ENCODE measurements around the gene VSTM2L.

Gene VSTM2L

DNA sequence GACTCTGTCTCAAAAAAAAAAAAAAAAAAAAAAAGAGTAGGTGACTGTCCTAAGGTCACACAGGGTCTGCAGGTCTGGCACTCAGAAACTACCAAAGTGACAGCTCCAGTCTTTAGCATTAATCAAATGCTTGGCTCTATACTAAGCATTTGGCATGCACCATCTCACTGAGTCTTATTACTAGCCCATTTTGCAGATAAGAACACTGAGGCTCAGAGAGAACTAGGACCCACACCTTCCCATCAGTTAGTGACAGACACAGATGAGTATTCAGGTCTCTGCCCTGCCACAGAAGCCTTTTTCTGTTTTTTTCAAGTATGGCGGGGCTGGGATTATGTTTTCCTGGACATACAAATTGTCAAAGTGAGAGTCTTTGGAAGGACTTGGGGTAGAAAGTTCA is 23.1 kb upstream of the VSTM2L start:
- no peak for DNase-seq

DNA sequence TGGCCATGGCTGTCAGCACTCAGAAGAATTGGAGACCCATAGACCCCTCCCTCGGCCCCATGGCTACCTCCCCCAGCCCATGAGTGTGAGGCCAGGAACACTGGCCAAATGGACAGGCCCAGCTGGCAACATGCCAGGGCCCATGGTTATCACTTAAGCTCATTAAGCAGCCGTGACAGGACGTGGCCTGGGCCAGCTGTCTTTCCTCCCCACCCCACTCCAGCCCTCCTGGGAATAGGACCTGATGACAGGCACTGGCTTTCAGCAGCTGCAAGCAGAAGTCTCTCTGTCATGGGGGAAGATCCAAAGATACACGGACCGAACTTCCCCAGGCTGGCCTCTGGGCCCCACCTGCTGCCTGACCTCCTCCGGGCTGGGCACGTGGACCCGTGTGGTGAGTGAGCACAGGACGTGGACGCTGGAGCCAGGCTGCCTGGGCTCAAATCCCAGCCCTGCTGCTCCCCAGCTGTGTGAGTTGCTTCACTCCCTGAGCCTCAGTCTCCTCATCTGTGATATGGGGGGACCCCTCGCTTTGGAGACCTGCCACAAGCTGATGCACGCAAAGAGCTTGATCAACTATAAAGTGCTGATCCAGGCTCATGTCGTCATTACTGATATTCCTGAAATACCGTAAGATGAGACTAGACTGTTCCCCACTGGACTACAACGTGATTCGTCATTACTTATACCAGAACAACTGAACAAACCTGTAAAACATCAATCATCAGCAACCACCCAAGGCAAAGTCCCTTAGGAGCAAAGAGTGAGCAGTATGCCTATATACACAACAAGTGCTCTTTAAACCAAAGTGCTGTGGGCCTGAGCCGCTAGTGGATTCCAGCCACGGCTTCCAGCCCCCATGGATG is 22.0 kb upstream of the VSTM2L start:
- no peak for DNase-seq

DNA sequence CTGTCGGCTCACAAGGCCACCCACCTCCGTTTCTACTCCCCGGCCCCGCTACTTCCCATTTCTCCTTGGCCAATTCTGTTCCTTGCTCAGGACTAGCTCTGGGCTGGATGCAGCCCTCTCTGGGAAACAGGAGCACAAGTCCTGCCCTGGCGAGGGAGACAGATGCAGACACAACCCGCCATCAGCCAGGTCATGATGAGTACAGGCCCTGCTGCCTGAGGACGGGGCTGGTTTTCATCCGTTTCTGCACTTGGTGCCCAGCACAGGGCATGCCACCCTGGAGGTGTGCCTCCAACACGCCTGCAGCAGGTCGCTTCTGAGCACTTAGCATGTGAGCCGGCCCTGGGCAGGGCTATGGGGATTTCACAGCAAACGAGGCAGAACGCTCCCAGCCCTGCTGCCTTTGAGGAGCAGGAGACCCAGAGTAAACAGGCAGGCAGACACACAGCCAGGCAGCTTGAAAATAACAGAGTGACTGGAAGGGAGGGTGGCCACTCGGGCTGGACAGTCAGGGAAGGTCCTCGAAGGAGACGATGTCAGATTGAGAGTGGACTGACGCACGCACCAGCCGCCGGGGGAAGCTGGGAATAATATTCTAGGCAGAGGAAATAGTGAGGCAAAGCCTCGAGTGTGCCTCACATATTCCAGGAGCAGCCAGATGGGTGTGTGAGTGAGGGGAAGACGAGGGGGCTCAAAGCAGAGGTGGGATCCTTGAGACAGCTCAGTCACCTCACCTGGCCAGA is 21.2 kb upstream of the VSTM2L start:
- no peak for DNase-seq

DNA sequence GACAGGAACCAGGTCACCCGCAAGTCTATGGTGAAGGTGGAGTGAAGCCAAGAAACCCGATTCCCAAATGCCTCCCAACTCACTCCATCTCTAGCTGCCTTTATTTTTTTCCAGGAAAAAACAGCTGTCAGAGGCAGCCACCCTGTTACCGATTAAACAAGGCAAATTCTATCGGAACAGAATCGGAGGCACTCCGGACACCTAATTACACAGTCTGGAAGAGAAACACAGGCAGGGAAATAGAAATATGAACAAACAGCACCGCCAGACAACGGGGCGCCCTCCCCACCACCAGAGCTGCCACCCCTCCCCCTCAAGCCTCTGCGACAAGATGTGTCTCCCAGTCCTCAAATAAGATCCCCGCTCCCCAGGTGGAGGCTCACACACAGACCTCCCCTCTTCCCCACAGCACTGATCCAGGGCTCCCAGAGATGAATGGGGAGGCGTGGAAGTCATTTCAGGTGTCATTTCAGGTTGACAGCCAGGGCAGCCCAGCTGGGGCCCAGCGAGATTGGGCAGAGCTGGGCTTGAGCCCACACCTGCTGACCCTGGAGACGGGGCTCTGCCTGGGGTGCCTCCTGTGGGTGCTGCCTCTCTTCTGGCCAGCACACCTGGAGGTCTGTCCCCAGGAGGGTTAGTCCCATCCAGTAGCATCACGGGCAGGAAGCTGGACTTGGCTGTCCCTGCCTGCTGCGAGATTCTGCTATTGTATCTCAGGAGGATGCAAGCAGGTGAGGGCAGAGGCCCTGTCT is 19.8 kb upstream of the VSTM2L start:
- no peak for DNase-seq

DNA sequence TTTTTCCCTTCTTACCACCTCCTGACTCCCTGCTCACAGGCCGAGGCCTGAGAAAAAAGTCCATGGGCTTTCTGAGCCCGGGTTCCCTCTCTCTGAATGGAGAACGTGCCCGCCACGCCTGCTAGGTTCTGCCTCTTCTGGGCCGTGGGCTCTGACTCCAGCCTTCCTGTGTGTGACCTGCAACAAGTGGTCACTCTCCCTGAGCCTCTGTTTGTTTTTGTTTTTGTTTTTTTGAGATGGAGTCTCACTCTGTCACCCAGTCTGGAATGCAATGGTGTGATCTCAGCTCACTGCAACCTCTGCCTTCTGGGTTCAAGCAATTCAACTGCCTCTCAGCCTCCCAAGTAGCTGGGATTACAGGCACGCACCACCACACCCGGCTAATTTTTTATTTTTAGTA is 17.9 kb upstream of the VSTM2L start:
- DNase-seq = no peak

DNA sequence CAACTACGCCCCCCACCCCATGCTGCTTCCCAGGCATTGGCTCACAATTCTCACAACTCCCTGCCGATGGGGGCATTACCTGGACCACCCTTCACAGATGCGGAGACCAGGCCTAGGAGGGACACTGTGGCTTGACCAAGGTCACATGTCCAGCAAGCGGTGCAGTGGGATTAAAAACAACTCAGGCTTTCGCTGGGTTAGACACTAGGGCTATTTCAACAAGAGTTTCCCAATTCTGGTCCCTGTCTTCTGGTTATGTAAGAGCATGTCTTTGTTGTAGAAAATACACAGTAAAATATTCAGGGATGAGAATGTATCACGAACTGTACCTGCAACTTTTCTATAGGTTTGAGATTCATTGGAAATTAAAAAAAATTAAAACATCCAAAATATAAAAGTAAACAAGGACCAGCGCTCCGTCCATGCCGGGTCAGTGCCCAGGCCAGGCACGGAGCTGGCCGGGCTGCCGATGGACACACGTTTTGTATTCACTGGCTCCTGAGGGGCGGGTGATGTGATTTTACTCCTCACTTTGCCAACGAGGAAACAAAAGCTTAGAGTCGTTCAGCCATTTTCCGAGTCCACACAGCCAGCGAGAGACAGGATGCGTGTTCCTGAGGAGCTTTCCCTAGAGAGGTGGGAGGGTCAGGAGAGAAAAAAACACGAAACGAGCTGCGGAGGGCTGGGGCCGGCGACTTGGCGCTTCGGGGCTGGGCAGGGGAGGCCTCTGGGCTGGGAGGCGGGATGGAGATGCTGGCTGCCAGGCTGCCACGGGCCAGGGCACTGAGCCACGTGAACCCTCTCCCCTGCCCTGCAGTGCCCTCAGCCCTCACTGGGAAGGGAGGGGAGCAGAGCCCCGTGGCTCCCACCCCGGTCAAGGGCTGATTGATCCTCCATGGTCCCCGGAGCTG is 17.1 kb upstream of the VSTM2L start:
- DNase-seq = no peak

DNA sequence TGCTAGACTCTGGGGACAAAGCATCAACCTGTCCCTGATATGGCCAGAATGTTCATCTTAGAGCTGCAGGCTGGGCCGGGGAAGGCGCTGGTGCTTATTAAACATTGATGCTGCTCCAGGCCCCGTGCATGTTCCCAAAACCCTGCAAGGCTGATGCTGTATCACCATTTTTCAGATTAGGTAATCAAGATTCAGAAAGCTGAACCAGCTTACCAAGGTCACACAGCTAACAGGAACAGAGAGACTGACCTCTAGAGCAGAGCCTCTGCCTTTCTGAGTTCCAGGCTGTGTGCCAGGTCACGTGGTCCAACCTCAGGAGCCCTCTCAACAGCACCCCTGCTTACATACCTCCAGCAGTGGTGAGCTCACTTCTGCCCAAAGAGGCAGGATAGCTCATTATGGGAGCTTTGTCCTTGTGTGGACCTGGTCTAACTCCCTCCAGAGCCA is 16.1 kb upstream of the VSTM2L start:
- no peak for DNase-seq

DNA sequence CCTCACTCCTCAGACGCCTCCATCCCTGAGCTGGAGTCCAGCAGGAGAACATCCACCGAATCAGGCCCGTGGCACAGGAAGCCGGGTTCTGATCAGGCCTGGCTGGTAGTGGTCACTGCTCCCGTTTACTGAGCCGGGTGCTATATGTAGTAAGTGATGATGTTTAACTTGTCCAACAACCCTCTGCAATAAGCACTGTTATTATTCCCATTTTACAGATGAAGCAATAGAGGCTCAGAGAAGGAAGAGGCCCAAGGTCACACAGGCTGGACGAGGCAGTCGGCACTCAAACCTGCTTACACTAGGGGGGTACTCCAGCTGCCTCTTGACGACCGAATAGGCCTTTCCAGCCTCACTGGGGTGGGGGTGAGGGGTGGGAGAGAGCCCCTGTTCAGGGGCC is 14.3 kb upstream of the VSTM2L start:
- DNase-seq = no peak

DNA sequence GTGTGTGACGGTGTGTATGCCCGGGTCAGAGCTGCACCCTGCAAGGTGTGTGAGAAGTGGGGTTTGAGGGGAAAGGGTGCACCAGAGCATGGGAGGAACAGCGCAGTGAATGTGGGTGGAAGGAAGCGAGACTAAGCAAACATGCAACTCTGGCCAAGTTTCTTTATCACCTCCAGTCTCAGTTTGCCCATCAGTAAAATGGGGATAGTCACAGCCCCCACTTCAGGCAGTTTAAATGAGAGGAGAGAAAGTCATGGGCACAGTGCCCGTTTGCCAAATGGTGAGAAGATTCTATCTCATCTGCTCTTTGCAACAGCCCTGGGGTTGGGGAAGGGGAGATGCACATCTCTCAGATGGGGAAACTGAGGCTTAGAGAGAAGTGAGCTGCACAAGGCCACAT is 12.8 kb upstream of the VSTM2L start:
- no peak for DNase-seq

DNA sequence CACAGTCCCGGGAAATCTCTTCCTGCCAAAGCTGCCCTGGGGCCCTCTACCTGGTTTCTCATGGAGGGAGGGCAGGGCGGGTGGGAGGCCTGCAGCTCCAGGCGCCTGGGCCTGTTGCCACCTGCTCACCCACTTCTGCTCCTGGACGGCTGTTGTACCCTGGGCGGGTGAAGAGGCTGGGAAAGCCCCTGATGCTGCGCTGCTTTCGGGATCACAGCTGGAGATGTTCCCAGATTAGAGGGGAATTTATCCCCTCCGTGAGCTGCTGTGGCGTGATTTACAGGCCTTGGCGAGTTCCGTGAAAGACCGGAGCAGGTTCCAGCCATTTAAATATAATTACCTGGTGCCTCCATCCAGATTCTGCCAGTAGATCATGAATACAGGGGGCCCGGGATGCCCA is 12.3 kb upstream of the VSTM2L start:
- no peak for DNase-seq

DNA sequence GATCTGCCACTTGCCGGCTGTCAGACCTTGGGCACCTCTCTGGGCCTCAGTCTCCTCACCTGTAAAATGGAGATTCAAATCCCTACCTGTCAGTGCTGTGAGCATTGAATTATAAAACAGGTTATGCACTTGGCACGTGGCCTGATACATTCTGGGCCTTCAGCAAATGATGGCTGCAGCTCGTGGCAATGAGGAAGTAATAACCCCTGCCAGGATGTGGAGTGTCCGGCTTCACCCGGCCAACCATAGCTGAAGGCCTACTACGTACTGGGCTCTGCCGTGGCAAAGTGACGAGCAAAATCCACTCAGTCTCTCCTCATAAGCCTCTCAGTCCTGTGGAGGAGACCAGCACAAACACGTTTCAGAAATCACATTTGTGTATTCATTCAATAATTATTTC is 10.9 kb upstream of the VSTM2L start:
- no peak for DNase-seq

DNA sequence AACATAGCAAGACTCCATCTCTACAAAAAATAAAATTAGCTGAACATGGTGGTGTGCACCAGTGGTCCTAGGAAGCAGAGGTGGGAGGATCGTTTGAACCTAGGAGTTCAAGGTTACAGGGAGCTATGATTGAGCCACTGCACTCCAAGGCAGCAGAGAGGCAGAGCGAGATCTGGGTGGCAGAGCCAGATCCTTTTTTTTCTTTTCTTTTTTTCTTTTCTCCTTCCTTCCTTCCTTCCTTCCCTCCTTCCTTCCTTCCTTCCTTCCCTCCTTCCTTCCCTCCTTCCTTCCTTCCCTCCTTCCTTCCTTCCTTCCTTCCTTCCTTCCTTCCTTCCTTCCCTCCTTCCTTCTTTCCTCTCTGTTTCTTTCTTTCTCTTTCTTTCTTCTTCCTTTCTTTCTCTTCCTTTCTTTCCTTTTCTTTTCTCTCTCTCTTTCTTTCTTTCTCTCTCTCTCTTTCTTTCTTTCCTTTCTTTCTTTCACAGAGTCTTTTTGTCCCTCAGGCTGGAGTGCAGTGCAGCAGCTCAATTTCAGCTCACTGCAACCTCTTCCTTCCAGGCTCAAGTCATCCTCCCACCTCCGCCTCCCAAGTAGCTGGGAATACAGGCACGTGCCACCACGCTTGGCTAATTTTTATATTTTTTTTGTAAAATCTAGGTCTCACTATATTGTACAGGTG is 9.2 kb upstream of the VSTM2L start:
- DNase-seq = no peak

DNA sequence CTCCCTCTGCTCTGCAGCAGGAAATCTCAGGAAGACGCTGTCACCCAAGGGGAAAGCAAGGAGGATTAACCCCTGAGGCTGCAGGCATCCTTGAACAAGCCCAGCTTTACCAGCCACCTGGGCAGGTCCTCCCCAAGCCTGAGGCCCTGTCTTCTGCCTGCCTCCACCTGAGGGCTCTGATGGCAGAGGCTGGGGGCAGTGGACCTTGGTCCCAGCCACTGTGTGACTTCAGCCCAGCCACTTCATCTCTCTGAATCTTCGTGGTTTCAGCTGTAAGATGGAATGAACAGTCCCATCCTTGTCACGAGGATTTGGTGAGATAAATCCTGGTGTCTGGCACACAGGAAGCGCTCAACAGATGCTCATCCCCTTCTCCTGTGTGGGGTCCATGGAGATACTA is 8.5 kb upstream of the VSTM2L start:
- no peak for DNase-seq

DNA sequence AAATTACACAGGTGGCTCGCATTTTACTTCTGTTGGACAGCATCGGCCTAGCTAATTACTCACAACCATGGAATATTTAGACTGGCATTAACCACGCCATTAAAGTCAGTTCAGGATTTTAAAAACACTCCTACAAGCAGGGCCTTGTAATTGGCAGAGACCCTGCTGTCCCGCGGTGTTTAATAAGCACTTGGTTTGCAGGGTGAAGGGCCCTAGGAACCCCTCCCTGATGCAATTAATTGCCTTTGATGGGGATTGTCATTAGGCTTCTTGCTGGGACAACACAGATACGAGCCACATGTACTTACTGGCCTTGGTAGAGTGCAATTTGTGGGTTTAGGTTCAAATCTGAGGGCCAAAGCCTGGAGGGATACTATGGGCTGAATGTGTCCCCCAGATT is 7.8 kb upstream of the VSTM2L start:
- no peak for DNase-seq

DNA sequence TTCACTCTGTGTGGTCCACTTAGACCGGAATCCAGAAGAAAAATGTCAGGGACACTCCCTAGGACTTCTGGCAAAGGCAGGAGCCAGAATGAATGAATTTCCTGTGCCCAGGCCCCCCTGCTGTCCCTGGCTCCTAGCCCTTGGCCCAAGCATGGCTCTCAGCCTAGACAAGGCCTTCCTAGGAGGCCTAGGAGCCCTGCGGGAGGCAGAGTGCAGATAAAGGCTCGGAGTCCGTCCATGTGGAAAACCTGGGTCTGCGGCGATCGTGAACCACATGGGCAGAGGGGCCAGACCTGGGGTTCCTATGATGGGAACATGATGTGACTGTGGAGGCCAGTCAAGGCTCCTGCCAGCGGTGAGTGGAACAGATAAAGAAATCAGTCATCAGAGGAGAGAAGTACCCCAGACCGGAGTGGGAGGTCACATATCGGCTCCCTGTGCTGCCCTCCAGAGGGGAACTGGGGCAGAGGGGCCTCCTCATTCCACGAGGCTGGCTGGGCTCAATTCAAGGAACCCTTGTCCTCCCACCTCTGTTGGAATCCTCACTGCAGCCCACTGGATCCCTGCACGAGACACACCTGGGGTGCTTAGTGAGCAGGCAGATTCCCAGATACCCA is 5.9 kb upstream of the VSTM2L start:
- no peak for DNase-seq

DNA sequence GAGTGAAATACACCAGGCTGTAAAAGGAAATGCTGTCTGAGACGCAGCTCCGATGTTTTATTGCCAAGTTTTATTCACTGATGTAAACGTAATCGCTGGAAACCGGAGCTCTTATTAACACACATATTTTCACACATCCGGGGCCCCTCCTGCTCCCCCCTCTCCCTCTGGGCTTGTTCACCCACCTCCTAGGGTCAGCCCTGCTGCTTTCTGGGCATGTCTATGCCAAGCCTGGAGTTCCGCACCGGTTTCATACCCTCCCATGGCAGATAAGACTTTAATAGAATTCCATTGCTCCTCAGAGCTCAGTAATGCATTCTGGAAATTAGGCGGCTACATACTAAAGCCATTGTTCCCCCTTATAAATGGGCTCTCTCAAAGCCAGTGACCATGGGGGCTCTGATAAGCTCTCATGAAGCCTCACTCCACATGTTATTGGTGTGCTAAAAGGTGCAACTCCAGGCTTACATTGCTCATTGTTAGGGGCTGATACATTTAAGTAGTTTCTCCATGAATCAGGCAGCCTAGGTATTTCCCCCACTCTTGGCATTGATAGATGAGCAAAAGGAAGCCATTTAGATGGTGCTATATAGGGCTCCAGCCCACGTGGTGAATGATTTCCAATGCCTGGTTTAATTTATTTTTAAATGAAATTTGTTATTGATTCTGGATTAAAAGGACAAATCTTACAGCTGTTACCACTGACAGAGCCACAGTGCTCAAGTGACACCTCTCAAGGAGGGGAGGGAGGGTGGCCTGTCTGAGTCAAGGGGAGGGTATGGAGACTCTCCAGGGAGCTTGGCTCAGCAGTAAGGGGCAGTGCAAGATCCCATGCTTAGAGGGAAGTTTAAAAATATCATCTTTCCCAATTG is 4.5 kb upstream of the VSTM2L start:
- no peak for DNase-seq

DNA sequence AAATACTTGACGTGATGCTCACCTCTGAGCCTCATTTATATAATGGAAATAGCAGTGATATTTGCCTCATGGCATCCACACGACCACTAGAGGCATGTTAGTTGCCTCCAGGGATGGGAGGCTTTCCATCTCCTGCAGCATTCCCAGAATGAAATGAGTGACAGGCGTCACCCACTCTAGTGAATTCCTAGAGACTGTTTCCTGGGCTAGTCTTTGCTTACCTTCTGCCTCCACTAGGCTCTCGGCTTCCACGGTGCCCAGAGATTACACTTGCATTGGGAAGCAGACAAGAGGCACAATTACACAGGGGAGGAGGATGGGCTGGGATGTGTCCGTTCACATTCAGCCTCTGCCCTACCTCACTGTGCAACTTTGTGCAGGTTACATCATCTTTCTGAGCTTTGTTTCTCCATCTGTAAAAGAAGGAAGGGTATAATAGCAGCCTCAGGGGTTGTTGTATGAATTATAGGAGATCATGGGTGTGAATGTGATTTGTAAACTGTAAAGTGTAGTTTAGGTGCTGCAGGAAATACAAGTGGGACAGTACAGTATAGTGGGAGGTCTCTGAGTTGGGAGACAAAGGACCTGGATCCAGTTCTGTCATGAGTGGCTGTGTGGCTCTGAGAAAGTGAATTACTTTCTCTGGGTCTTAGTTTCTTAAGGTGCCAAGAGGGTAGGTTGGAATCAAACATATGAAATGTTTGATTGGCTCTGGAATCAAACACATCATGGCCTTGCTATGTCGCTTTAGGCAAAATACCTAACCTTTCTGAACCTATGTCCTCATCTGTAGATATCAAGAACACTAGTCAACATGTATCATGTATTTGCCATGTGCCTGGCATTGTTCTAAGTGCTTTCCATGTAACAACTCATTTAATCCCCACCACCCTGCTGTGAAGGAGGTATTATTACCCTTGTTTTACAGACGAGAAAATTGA is 3.6 kb upstream of the VSTM2L start:
- DNase-seq = no peak

DNA sequence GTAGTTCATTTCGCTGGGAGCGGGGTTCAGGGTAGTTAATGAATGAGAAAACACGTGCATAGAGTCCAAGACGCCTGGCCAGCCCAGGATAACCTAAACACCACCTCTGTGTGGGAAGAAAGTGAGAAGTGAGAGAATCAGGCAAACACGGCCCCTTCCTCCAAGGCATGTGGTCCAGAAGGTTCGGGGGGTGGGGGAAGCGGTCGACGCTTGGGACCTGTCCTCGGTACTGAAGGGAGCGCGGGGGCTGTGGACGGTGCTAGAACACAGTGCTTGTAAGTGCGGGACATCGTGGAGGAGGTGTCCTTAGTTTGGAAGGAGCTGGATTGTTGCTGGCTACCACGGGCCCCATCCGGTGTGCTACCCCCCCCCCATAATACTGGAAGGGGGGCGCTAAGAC is 1.7 kb upstream of the VSTM2L start:
- DNase-seq = no peak

Measured in NCI-H526 treated with DMSO at 0.1 percent for 48 hours (cell line).